HG02623 (cell line): ENCODE data around the gene CSKMT.
"Not testable (repeated sequence)": the region's sequence is repeated elsewhere in the genome, so short reads cannot be mapped to it uniquely, and the experiment has no call there.

Source experiments
- ATAC-seq: cut with Tn5 transposase; IDR thresholded peaks from one replicate; pipeline ENCODE4 v1.9.1; 2021; ENCODE audit warnings: moderate library complexity; ENCODE audit not compliant: unreplicated experiment

Gene CSKMT

DNA sequence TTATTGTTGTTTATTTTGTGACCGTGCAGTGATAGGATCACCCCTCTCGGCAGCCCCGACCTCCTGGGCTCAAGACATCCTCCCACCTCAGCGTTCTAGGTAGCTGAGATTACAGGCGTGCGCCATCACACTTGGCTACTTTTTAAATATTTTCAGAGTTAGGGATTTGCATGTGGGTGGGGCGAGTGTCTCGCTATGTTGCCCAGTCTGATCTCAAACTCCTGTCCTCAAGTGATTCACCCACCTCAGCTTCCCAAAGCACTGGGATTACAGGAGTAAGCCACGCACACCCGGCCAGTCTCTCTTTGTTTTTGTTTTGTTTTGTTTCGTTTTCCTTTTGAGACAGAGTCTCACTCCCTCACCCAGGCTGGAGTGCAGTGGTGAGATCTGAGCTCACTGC, 10.8 kb upstream of the CSKMT start:
- no peak for ATAC-seq

DNA sequence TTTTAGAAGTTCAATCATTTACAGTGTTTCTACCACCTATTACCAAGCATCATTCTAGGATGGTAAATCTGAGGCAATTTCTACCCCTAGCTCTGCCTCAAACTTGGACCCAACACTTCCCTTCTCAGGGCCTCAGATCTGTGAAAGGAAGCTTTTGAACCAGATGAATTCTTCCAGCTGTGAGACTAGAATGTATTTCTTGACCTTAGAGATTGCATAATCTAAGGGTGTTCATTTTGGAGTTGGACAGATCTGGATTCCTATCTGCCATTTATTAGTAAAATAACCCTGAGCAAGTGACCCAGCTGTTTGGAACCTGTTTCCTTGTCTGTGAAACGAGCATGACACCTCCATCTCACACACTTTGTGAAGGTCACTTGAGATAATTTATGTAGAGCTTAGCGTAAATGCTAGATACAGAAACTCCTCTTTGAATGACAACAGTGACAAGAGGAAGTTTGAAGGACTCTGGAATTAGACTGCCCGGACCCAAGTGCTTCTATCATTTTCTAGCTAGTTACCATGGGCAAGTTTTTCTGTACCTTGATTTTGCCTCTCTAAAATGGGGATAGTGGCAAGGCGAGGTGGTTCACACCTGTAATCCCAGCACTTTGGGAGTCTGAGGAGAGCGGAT, 8.2 kb upstream of the CSKMT start:
- ATAC-seq, result no peak

DNA sequence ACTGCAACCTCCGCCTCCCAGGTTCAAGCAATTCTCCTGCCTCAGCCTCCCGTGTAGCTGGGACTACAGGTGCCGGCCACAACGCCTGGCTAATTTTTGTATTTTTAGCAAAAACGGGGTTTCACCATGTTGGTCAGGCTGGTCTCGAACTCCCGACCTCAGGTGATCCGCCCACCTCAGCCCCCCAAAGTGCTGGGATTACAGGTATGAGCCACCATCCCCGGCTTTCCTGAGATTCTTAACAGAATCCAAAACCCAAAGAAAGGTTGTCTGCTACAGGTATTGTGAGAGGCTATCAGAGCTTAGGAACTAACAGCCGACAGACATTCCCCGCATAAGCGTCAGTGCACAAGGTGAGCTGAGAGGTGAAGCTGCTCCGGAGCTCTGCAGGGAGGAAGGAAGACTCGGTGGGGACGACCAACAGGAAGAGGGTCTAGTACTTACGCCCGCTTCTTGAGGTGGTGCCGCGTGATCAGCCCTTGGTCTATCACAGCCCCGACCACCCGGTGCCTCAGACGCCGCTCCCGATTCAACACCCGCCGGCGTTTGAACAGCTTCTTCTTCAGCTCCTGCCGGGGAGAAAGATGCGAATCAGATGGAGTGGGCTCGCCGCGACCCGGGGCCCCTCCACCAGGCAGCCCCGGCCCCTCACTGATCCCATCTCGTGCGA, 572 bp upstream of the CSKMT start:
- peak; percentile 12 for ATAC-seq

DNA sequence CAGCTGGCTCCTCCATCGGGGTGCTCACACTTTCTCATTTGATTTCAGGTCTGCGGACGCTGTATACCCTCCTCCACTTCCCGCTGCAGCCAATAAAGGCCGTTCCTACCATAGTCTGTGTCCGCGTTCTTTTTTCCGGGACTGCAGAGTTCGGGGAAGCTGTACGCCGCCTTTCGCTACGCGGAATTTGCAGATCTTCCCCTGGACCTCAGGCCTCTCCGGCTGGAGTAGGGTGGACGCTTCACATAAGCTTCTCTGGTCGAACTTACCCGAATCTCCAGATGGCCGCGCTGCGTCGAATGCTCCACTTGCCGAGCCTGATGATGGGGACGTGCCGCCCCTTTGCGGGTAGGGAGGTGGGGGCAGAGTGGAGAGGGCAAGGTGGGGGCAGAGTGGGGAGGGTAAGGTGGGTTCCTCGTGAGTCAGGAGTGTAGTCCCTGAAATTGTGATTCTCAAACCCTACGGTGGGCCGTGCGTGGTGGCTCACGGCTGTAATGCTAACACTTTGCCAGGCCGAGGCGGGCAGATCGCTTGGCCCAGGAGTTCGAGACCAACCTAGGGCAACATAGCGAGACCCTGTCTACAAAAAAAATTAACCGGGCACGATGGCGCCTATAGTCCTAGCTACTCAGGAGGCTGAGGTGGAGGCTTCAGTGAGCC, 617 bp downstream of the CSKMT start:
- ATAC-seq, result peak; percentile 21

DNA sequence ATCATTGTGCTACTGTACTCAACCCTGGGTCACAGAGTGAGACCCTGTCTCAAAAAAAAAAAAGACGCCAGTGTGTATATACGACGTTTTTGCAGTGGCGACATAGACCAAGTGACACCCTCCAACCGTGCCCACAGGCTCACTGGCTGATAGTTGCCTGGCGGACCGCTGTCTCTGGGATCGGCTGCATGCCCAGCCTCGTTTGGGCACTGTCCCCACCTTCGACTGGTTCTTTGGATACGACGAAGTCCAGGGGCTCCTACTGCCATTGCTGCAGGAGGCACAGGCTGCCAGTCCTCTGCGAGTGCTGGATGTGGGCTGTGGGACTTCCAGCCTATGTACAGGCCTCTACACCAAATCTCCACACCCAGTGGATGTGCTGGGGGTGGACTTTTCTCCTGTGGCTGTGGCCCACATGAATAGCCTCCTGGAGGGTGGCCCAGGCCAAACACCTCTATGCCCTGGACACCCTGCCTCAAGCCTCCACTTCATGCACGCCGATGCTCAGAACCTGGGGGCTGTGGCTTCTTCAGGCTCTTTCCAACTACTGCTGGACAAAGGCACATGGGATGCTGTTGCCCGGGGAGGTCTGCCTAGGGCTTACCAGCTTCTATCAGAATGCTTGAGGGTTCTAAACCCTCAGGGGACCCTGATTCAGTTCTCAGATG, 1.3 kb downstream of the CSKMT start:
- no peak for ATAC-seq

DNA sequence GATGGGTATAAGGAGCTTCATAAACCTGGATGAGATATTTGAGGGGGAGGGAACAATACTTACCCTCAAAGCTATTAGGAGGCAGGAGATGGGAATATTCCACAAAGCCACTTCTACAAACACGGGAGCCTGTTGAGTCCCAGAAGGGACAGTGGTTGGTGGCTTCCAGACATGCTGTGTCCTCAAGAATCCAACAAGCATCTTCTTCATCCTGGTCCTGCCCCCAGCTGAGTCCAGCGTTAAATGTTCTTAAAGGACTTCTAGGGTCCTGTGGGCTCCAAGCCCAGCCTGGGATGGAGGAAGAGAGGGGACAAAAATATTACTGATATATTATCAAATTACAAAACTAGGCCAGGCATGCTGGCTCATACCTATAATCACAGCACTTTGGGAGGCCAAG, 2.3 kb downstream of the CSKMT start:
- ATAC-seq, result no peak

DNA sequence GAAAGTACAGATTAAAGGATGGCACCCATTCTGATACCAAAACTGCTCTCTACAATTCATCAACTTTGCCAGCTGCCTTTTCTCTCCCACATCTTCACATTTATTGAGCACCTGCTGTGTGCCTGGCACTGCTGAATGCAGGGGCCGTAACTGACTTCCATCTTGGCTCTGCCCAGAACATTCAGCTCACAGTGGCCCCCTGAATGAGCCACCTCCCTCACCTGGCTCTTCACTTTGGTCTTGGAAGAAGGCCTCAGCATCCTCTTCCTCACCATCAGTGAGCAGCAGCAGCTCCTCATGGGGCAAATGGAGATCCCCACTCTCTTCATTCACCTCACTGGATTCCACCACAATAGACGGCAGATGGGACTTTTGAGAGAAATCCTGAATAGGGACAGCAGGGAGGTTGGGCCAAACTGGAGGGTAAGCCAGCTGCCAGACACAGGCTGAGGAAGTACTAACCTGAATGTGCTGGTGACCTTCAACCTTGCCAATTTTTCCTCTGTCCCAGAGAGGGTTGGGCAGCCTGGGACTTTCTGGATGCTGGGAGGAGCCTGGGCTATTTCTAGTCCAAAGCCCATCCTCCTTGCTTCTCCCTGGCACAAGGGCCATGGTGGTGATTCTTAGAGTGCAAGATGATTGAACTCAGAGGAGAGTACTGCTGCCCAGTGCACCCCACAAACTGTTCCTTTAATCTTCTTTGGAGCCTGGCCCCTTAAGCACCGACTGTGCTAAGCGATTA, 4.5 kb downstream of the CSKMT start:
- ATAC-seq, result no peak

DNA sequence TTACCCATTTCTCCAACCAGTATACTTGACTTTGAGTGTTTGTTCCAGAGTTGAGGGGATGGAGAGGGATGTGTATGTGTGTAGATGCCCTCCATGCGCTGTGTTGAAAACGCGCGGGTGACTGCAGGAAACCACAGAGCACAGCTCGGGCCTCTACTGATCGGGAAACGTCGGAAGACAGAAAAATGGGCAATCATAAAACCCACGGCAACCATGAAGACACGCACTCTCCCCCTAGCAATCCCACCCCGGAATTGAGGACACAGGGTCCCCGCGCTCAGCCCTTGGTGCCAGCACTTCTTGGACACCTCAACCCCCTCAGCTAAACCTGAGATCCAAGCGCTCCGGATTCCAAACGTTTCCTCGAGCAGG, 6.1 kb downstream of the CSKMT start:
- ATAC-seq, result no peak

DNA sequence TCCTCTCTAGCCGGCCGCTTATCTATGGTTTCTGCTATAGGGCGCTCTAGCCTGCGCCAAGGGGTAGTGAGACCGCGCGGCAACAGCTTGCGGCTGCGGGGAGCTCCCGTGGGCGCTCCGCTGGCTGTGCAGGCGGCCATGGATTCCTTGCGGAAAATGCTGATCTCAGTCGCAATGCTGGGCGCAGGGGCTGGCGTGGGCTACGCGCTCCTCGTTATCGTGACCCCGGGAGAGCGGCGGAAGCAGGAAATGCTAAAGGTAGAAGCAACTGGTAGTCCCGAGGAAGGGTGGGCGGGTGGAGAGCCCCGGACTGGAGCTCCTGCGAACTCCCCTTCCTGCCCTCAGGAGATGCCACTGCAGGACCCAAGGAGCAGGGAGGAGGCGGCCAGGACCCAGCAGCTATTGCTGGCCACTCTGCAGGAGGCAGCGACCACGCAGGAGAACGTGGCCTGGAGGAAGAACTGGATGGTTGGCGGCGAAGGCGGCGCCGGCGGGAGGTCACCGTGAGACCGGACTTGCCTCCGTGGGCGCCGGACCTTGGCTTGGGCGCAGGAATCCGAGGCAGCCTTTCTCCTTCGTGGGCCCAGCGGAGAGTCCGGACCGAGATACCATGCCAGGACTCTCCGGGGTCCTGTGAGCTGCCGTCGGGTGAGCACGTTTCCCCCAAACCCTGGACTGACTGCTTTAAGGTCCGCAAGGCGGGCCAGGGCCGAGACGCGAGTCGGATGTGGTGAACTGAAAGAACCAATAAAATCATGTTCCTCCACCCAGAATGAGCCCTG, 6.7 kb downstream of the CSKMT start, which contains the start of the genes LBHD1 and UQCC3:
Gene LBHD1, minus strand, starts transcription at position 660 of the 782 bp plus-strand sequence. CDS start 2,236 bp downstream, outside the sequence.
Gene UQCC3, plus strand, starts transcription at position 66 of the 782 bp plus-strand sequence. Its CDS starts 73 bp downstream, at position 139.
- ATAC-seq, result peak; percentile 49

DNA sequence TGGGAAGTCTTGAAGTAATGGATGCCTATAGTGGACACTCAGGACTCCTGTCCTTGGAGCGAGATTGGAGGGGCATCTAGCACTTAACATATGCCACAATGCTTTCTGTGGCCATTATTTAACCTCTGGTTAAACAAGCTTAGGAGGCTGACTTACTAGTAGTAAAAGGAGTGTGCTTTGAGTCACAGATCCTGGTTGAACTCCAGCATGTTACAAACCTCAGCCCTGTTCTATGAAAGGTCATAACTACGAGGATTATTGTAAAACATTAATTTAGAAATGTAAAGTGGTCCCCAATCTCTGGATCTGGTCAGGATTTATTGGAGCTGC, 8.0 kb downstream of the CSKMT start:
- no peak for ATAC-seq

DNA sequence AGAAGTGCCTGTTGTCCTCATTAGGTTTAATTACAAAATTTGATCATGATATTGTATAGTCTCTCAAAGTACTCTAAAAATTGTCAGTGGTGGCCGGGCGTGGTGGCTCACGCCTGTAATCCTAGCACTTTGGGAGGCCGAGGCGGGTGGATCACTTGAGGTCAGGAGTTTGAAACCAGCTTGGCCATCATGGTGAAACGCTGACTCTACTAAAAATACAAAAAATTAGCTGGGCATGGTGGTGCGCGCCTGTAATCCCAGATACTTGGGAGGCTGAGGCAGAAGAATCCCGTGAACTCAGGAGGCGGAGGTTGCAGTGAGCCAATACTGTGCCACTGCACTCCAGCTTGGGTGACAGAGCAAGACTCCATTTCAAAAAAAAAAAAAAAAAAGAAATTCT, 10.3 kb downstream of the CSKMT start:
- not testable (repeated sequence) for ATAC-seq

DNA sequence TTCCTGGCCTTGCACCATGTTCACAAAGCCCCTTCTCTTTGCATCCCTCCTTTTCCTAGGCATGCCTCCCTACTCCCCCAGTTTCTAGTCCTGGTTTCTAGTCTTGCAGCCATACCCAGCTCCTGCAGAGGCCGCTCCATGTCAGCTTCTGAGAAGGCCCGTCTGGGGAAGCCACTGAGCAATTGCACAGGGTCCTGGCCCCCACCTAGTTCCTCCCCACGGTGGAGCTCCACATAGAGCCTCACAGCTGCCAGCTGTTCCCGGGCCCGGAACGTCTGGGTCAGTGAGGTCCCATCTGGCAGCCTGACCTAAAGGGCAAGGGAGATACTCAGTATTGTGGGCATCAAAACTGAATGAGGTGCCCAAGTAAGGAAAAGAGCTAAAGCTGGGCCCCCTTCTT, 11.6 kb downstream of the CSKMT start:
- no peak for ATAC-seq

DNA sequence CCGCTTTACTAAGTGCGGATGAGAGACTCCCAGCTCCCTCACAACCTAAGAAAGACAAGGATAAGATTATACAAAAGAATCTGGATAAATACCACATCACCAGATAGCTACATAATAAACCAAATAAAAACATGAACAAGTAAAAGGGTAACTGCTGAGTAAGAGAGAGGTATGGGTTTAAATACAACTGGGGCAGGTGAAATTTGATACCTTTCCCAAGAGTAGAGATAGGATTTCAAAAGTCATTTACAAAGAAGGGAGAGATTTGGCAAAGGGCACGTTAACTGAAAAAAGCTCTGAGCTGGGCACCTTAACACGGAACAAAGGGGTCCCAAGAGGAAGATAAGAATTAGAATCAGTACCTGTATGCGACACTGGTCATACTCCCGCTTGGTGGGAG, 12.0 kb downstream of the CSKMT start:
- ATAC-seq, result no peak

DNA sequence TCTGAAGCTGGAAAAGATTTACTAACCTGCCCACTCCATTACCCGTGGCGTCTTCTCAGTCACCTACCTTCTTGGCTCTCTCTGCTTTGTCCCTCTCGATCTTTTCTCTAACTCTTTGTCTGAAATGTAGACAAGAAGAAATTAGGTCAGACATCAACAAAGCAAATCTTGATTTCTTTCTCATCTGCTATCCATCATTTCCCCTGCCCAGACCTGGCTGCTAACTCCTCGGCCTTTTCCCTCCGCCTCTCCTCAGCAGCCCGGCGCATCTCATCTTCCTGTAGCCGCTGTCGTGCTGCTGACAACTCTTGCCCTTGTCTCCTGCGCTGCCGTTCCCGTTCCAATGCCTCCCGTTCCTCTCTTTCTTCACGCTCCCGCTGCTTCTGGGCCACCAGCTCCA, 12.6 kb downstream of the CSKMT start:
- ATAC-seq, result no peak

DNA sequence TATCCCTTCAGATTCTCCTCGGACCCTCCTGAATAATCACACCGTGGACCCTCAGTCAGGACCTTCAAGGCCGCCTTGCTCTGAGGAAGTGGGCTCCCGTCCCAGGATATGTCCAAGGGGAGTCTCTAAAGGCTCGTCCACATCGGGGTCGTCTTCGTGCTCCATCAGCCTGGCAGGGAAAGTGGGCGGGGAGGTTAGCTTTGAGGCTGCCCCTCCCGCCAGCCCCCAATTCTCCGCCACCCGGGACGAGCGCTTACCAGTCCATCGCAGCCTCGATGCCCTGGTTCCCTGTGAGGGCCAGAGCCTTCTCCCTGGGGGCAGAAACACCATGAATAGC, 13.3 kb downstream of the CSKMT start:
- ATAC-seq, result no peak

DNA sequence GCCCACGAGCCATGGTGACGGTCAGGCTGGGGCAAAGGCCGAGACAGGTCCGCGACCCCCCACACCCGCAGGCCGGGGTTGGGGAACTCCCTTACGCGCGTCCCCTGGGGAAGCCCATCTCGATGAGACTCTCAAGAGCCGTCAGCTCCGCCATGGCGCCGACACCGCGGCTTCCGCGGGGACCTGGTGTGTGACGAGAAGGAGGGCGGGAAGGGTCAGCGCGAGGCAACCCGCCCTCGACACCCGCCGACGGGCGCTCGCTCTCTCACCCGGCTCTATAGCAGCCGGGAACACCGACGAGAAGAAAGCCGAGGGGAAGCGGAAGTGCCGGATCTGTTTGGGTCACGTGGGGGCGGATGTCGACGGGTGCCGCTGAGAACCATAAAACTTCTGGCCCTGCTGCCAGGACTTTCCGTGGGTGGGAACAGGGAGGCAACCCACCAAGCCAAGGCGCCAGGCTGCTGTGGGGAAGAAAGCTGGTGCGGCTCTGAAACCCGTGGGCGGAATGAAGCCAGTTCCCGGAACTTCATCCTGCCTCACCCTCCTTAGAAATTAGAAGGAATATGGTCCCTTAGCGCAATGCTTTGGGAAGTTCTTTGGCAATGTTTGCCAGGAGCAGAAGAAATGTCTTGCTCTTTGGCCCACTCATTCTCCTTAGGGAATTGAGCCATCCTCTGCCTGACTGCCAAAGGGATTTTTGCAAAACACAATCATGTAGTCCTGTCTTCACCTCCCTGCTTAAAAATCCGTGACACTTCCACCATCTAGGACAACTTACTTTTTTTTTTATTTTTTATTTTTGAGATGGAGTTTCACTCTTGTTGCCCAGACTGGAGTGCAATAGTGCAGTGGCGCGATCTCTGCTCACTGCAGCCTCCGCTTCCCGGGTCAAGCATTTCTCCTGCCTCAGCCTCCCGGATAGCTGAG, 13.9 kb downstream of the CSKMT start, which contains the start of gene UBXN1:
Gene UBXN1, minus strand, starts transcription at position 304 of the 927 bp plus-strand sequence. Its CDS starts 150 bp downstream, at position 154.
- ATAC-seq, result peak; percentile 54

DNA sequence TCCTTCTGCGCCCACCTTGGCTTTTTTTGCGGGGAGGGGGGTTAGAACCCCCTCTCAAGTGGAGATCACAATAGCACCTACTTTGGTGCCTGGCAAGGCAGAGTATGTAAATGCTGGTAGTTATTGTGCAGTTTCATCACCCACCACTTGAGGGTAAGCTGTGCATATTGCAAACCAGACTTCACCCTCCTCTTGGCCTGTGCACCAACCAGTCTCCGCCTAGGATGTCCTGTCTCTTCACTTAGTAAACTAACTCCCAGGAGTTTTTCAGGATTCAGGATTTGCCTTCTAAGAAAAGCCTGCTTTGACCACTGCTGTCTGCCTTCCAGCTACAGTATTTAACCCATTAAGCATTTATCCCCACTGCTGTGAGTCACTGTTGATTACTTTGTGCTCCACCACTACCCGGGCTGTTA, 15.7 kb downstream of the CSKMT start:
- ATAC-seq, result no peak

DNA sequence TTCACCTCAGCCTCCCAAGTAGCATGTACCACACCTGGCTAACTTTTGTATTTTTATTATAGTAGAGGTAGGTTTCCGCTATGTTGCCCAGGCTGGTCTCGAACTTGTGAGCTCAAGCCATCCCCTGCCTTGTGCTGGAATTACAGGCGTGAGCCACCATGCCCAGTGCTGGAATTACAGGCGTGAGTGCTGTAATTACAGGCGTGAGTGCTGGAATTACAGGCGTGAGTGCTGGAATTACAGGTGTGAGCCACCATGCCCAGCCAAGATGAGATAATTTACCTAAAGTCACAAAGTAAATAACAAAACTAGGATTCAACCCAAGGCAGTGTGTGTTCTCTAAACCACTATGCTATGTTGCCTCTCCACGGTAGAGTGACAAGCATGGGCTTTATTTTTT, 17.4 kb downstream of the CSKMT start:
- no peak for ATAC-seq
